ENCODE measurements around the gene FAM229A. TPM values are rescaled to one million over a fixed set of nuclear protein-coding genes. Genes with fewer than 3 reads are reported as not detected.
A peak's percentile ranks its signal among the peaks of the same experiment; 100 is the strongest.
"Not testable (repeated sequence)": the region's sequence is repeated elsewhere in the genome, so short reads cannot be mapped to it uniquely, and the experiment has no call there.

The FAM229A gene
- total RNA-seq, 1 donor from 2014 or later = 3.2 TPM

DNA sequence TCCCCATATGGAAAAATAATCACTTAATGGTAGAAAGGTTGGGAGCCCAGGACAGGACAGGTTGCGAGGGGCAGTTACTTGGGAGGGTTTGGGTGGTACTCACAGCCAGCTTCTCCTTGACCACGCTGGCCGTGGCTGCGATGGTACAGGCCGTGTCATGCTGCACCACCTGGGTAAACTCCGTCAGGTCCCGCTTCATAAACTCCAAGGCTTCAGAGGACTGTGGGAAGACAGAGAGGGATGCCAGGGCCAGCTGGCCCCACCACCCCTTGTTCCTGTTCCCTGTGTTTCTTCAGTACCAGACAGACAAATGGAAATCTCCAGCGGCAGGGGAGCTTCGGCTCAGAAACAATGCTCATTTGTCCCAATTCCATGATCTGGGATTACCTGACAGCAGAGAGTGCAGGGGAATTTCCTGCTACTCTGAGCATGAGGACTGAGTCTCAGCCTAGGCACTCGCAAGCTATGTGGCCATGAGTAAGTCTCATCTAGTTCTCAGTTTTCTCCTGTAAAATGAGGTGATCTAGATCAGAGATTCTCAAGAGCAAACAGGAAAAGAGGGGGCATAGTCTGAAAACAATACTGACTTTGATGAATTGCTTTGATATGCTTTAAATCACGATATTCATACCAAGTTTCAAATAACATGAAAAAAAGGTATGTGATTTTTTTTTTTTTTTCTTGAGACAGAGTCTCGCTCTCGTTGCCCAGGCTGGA lies 24.5 kb upstream of the FAM229A start:
- intact Hi-C loops (cut with DNase I) = no loop called here

GRCh38 chr1:32380057-32380456 lies 17.8 kb upstream of the FAM229A start:
- intact Hi-C loops (cut with DNase I) = no loop called here
- no peak for DNase-seq (ENCODE audit: low spot score)

More for the DNA sequence above, 24.5 kb upstream of the FAM229A start:
- no peak for DNase-seq (ENCODE audit: low spot score)

DNA sequence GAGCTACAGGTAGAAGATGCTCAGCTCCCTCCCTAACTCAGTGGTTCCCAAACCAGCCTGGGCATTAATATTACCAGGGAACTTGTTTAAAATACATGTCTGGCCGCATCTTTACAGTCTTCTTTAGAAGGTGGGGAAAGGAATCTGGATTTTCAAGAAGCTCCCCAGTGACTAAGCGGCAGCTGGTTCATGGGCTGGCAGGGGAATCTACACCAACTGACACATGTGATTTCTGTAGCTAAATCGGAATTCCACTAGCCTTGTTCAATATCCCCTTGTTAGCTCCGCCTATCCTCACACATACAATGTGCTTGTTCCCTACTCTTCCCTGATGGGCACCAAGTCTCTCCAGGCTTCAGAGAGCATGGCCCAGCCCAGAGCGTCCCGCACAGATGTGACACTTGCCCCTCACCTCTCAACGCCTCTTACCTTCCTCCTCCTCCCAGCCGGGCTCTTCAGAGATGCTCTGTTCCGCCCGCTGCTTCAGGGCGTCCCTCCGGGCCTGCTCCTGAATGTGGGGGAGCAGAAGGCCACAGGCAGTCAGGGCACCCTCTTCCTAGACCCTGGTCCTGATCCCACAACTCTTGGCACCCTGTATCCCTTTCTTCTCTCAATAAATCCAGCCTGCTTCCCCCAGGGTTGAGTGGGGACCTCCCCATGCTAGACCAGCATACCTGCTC lies 15.4 kb upstream of the FAM229A start:
- intact Hi-C loops (cut with DNase I) = no loop called here
- no peak for DNase-seq (ENCODE audit: low spot score)

DNA sequence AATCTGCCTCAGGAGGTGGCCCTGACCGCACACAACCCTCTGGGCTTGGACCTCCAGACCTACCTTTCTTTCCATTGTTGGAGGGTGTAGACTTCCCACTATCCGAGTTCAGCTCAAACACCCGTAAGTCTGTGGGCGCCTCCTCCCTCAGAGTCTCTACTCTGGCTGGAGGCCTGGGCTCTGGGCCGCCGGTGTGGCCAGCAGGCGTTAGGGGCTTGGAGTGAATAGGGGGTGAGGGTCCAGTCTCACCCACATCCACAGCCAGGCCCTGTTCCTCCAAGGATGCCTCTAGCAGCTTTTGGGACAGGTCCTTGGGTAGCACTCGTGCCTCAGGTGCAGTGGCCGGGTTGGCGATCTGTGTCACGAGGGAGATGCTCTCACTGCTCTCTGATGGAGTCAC lies 13.9 kb upstream of the FAM229A start:
- intact Hi-C loops (cut with DNase I) = no loop called here
- no peak for DNase-seq (ENCODE audit: low spot score)

GRCh38 chr1:32373996-32374592 lies 11.8 kb upstream of the FAM229A start:
- intact Hi-C loops (cut with DNase I) = no loop called here
- no peak for DNase-seq (ENCODE audit: low spot score)

GRCh38 chr1:32372149-32372756 lies 10.0 kb upstream of the FAM229A start:
- no peak for DNase-seq (ENCODE audit: low spot score)
- intact Hi-C loops (cut with DNase I) = no loop called here

DNA sequence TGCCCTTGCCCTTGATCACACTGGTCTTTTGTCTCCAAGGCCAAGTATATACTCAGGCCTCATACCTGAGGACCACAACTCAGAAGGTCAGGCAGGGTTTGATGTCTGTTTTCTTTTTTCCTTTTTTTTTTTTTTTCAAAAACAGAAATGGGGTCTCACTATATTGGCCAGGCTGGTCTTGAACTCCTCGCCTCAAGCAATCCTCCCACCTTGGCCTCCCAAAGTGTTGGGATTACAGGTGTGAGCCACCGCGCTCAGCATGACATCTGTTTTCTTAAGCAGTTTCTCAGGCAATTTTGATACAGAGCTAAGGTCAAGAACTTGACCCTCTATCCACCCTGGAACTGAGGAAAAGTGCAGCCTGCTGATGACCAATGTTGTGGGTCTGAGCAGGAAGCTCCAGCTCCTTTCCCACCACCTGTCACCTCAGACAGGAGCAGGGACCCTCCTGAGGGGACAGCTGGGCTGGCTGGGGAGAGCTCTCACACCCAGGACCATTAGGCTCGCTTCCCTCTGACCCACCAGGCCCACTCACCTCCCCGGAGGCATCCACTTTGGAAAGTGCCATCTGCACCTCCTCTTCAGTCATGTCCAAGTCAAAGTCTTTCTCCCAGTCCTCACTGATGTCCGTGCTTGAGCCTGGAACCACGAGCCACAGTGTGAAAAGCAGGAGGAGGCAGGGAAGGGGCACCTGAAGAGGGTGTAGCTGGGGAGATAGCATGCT lies 5.8 kb upstream of the FAM229A start:
- no peak for DNase-seq (ENCODE audit: low spot score)
- intact Hi-C loops (cut with DNase I) = no loop called here

- no peak for DNase-seq (ENCODE audit: low spot score)
- intact Hi-C loops (cut with DNase I) = no loop called here
These were observed 3.2 kb upstream of the FAM229A start for GRCh38 chr1:32365445-32365844.

GRCh38 chr1:32364836-32365235 lies 2.6 kb upstream of the FAM229A start:
- DNase-seq (ENCODE audit: low spot score) = no peak
- intact Hi-C loops (cut with DNase I) = no loop called here

- no peak for DNase-seq (ENCODE audit: low spot score)
These were observed 1.4 kb upstream of the FAM229A start for GRCh38 chr1:32363713-32364112.

GRCh38 chr1:32361674-32362473 lies 411 bp downstream of the FAM229A start:
- DNase-seq (ENCODE audit: low spot score) = peak; percentile 82
- intact Hi-C loops (cut with DNase I) = loop anchor here (1.0 kb wide), 1 partner anchor 27 kb away; no protein-coding TSS in a partner anchor

More at GRCh38 chr1:32363713-32364112, 1.4 kb upstream of the FAM229A start:
- intact Hi-C loops (cut with DNase I) = no loop called here

DNA sequence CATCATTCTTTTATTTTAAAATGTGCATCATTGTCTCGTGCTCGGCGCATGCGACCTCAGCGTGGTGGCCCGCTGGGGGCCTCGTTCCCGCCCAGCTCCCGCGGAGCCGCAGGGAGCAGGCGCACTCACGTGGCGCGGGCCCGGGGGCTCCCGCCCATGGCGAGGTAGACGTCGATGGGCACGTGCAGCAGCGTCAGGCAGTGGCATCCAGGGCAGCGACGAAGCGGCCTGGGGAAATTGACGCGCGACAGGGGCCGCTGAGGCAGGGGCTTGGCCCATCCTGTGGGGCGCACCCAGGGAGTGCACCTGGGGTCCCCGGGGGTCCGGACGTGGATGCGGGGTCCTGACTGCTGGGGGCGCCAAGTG lies 994 bp downstream of the FAM229A start:
- no peak for DNase-seq (ENCODE audit: low spot score)
- intact Hi-C loops (cut with DNase I) = no loop called here

DNA sequence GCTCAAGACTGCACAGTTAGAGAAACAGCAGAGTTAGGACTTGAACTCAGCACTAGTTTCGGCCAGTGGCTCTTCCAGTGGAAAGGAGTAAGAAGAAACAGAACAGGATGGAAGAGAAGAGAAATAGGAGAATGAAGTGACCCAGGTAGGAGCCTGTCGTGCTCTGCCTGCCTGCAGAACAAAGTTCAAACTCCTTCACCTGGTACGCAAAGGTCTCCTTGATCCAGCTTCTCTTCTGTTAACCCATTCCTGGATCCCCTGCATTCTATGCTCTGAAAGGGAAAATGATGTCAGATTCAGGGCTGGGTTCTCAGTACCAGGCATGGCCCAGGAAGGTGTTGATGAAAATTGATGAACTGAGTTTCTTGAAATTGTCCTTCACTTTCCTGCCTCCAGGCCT lies 3.9 kb downstream of the FAM229A start:
- intact Hi-C loops (cut with DNase I) = no loop called here
- DNase-seq (ENCODE audit: low spot score) = no peak

DNA sequence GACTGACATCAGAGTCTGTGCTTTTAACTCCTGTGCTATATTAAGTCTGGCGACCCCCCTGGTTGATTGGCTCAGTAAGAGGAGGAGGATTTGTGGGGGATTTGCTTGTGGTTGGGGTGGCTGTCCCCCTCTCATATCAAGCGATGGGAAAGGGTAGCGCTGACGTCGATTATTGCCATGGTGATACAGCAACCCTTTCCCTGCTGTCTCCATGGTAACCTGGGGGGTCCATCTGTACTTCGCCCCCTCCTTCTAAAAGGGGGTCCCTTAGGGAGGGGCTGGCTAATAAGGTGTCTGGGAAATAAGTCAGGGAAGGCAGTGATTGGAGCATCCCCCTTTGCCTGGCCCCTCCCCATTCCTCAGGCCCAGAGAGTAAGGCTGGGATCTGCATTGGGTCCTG lies 4.7 kb downstream of the FAM229A start:
- no peak for DNase-seq (ENCODE audit: low spot score)
- intact Hi-C loops (cut with DNase I) = no loop called here

GRCh38 chr1:32356478-32356877 lies 5.8 kb downstream of the FAM229A start:
- intact Hi-C loops (cut with DNase I) = no loop called here
- DNase-seq (ENCODE audit: low spot score) = no peak

DNA sequence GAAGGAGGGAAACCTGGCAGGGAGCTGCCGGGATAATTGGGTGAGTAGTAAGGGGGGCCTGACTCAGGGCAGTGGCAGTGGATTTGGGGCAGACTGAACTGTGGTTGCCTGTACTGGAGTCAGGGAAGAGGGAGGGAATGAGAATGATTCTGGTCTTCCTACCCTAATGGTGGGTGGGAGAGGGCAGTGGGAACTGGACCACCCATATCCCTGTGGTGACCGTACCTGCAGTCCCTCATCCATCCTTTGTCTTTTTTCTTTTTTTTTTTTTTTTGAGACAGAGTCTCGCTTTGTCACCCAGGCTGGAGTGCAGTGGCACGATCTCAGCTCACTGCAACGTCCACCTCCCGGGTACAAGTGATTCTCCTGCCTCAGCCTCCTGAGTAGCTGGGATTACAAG lies 6.5 kb downstream of the FAM229A start:
- intact Hi-C loops (cut with DNase I) = not testable (repeated sequence)

GRCh38 chr1:32353886-32354570 lies 8.3 kb downstream of the FAM229A start:
- no peak for DNase-seq (ENCODE audit: low spot score)
- intact Hi-C loops (cut with DNase I) = no loop called here

More for the DNA sequence above, 6.5 kb downstream of the FAM229A start:
- DNase-seq (ENCODE audit: low spot score) = not testable (repeated sequence)

- intact Hi-C loops (cut with DNase I) = no loop called here
- DNase-seq (ENCODE audit: low spot score) = no peak
These were observed 8.9 kb downstream of the FAM229A start for GRCh38 chr1:32353431-32353830.

Measured in cardiac septum (tissue), 1 donor.